Right lobe of liver (tissue), 6 donors: Measurements from ENCODE around the gene C2orf76. TPM values are rescaled to one million over a fixed set of nuclear protein-coding genes. Genes with fewer than 3 reads are reported as not detected.

Experiments
- ATAC-seq, 4 donors: fragments of 200-7000 bp; cut with Tn5 transposase; one replicate each; pipeline ENCODE4 v1.9.1; 2020; ENCODE audit warnings: mild to moderate bottlenecking in 4 of 4, moderate library complexity in 4 of 4
- DNase-seq, 3 donors: peaks; one replicate each; pipeline ENCODE4 v3.0.0-alpha.2; 2020
- H3K27ac ChIP-seq, 3 donors: fragments of 200-600 bp; one replicate each; pipeline ENCODE4 v1.8.0; 2022
- H3K27me3 ChIP-seq, 2 donors: fragments of 200-600 bp; one replicate each; pipeline ENCODE4 v1.8.0; 2022
- H3K36me3 ChIP-seq, 4 donors: fragments of 200-600 bp; sonication (generic) in 1 of 4; one replicate each; pipeline versions ENCODE4 v1.5.1 to v1.8.0; 2017 to 2022; ENCODE audit warnings: control low read depth in 1 of 4
- H3K4me1 ChIP-seq, 4 donors: fragments of 200-600 bp; sonication (generic) in 1 of 4; one replicate each; pipeline versions ENCODE4 v1.5.1 to v1.8.0; 2017 to 2022; ENCODE audit warnings: control low read depth in 1 of 4
- H3K4me3 ChIP-seq, 3 donors: fragments of 200-600 bp; one replicate each; pipeline ENCODE4 v1.8.0; 2022
- H3K9me3 ChIP-seq, 4 donors: fragments of 200-600 bp; sonication (generic) in 1 of 4; one replicate each; pipeline versions ENCODE4 v1.5.1 to v1.8.0; 2017 to 2022; ENCODE audit warnings: control low read depth in 1 of 4
- CTCF ChIP-seq, 4 donors: fragments of 200-600 bp in 3 of 4; fragments of 450-650 bp in 1 of 4; IDR thresholded peaks; one replicate each; pipeline versions ENCODE4 v1.5.1 to v1.8.0; 2016 to 2022; ENCODE audit warnings: antibody characterized with exemption in 4 of 4, mild to moderate bottlenecking in 2 of 4
- POLR2A ChIP-seq: fragments of 450-650 bp; IDR thresholded peaks from one replicate; pipeline ENCODE4 v1.6.1; 2017; ENCODE audit warnings: antibody characterized with exemption, mild to moderate bottlenecking
- WGBS: methylation state at CpG from one replicate; pipeline ENCODE4 v1.1.6; 2018; ENCODE audit warnings: low coverage, low lambda C conversion rate; ENCODE audit not compliant: insufficient coverage; ENCODE audit errors: missing lambda C conversion rate; 5-methylcytosine and 5-hydroxymethylcytosine counted together
- intact Hi-C, 2 donors: fragments of 100-400 bp; cut with DNase I; formaldehyde crosslinking; loops; one replicate each; pipeline versions ENCODE4 v1.11.2 to v1.14.1; 2022
- total RNA-seq, 6 experiments: library from RNA; depleted of rRNA in 2 of 6; stranded (reverse); fragments of >200 nt in 2 of 6; fragmentation: NEBNext Ultra II Directional in 3 of 6; extraction: Animal tissue kit (Norgen Biotek cat#: 25700) in 3 of 6; gene quantifications; one replicate each; pipeline versions ENCODE4 v1.1.0 to v1.2.4, GENCODE V29; 2016 to 2023
- donor health status: DM: no; HTN: yes; CAD: no.
- donor health status: DM: no; HTN: no; CAD: no.
- donor health status: DM: no; HTN: no; CAD: no.
- donor health status: DM: no; HTN: yes; CAD: no.
- donor health status: DM: no; HTN: yes; CAD: no.

The C2orf76 gene
- total RNA-seq, 6 experiments from 2014 or later, result 2.6 to 5.5 (median 3.5) TPM

DNA sequence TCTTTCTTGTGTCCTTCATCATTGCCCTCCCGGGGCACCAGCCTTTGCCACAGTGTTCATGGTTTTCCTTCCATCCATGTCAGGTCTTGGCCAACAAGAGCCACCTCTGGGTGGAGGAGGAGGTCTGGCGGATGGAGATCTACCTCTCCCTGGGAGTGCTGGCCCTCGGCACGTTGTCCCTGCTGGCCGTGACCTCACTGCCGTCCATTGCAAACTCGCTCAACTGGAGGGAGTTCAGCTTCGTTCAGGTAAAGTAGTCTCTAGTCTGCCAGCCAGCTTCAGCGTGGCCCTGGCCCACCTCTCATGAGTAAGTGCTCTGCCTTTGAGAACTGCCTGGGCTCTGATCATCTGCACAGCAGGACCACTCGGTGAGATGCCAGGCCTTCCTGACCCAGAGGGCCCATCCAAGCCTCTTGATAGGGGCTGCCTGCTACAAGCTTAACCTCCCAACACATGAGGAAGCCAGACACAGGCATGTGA is 112.0 kb downstream of the C2orf76 start:
- H3K4me3 ChIP-seq, result no peak overlapping the region
- intact Hi-C loops, result no loop called here
- DNase-seq, result no peak

GRCh38 chr2:119253760-119254600 is 112.7 kb downstream of the C2orf76 start:
- Histone ChIP-seq H3K36me3 (peaks cover 0 to 74% (median 34%) of the 10 kb centered on the region in 4 donors), H3K4me3 (no peak overlapping the region), H3K27ac (no peak overlapping the region), H3K27me3 (no peaks in the 10 kb centered on the region), H3K9me3 (no peaks in the 10 kb centered on the region), H3K4me1 (peaks cover 0 to 9% (median 0%) of the 10 kb centered on the region in 4 donors)
- DNase-seq, result no peak
- WGBS, result 90% methylated on average over 2 of the region's 14 CpGs
- ATAC-seq, result no peak
- TF ChIP-seq POLR2A, result no peak
- no peak for TF ChIP-seq CTCF (IDR thresholded peaks at IDR 0.05)
- intact Hi-C loops, result no loop called here

More for the DNA sequence above, 112.0 kb downstream of the C2orf76 start:
- Histone ChIP-seq H3K36me3 (peaks cover 0 to 72% (median 34%) of the 10 kb centered on the region in 4 donors), H3K9me3 (no peaks in the 10 kb centered on the region), H3K27me3 (no peaks in the 10 kb centered on the region), H3K4me1 (peaks cover 0 to 9% (median 0%) of the 10 kb centered on the region in 4 donors), H3K27ac (no peak overlapping the region)
- ATAC-seq, result no peak
- TF ChIP-seq CTCF (IDR thresholded peaks at IDR 0.05), result no peak
- TF ChIP-seq POLR2A, result no peak
- WGBS, result no CpG with 5 or more reads among the region's 10 CpGs

GRCh38 chr2:119253114-119253702 is 113.4 kb downstream of the C2orf76 start:
- no peak for DNase-seq
- no peak for ATAC-seq
- TF ChIP-seq POLR2A (no peak), CTCF (IDR thresholded peaks at IDR 0.05) (no peak)
- Histone ChIP-seq H3K36me3 (peaks cover 0 to 82% (median 36%) of the 10 kb centered on the region in 4 donors), H3K9me3 (no peaks in the 10 kb centered on the region), H3K4me3 (no peak overlapping the region), H3K4me1 (peaks cover 0 to 9% (median 0%) of the 10 kb centered on the region in 4 donors), H3K27me3 (no peaks in the 10 kb centered on the region), H3K27ac (no peak overlapping the region)
- intact Hi-C loops, result no loop called here
- WGBS, result 64% methylated on average over 2 of the region's 2 CpGs

Other genes starting within 250 kb of the C2orf76 start
- not detected for gene C1QL2, start 208.1 kb downstream of the C2orf76 start, total RNA-seq
- gene STEAP3, start 143.0 kb downstream of the C2orf76 start, total RNA-seq, result 100 to 1,000 TPM; 118 to 165 (median 131) TPM
- 100 to 1,000 TPM; 132 to 314 (median 191) TPM for gene DBI, start 143 bp upstream of the C2orf76 start, total RNA-seq
- 10 to 100 TPM; 37.3 to 96.6 (median 73.5) TPM for gene TMEM37, start 65.0 kb upstream of the C2orf76 start, total RNA-seq
- under 1 TPM in 4 of 6 experiments, not detected in 2; 0.12 to 0.38 (median 0.35) TPM for gene SCTR, start 157.6 kb upstream of the C2orf76 start, total RNA-seq
- gene CFAP221, start 177.6 kb upstream of the C2orf76 start, total RNA-seq, result 1 to 10 TPM in 5 of 6 experiments, under 1 TPM in 1; 0.56 to 5.8 (median 2.4) TPM